Bronchial epithelial cell (primary cell): ENCODE results near the gene DCUN1D1. TPM values are rescaled to one million over a fixed set of nuclear protein-coding genes. Genes with fewer than 3 reads are reported as not detected.

ENCODE experiments used
- DNase-seq: peaks from one replicate; pipeline ENCODE4 v3.0.0-alpha.2; 2010; ENCODE audit warnings: low read depth
- FAIRE-seq: peaks from 2 replicates; lab custom pipeline; 2011; peaks lifted over from hg19 to GRCh38; lab: Jason Lieb, UNC
- H3K27me3 ChIP-seq: 2 replicates; pipeline ENCODE4 v1.5.1; 2011; ENCODE audit warnings: low read length; ENCODE audit not compliant: control insufficient read depth, insufficient read depth
- H3K36me3 ChIP-seq: 2 replicates; pipeline ENCODE4 v1.5.1; 2011; ENCODE audit warnings: low read length; ENCODE audit not compliant: control insufficient read depth, insufficient read depth
- H3K4me3 ChIP-seq: 2 replicates; pipeline ENCODE4 v1.5.1; 2011; ENCODE audit warnings: mild to moderate bottlenecking, low read depth, low read length, control low read depth
- CTCF ChIP-seq: IDR thresholded peaks from 2 replicates; pipeline ENCODE4 v1.5.1; 2011; ENCODE audit warnings: mild to moderate bottlenecking, moderate library complexity, low read length, control low read depth, inconsistent platforms; ENCODE audit not compliant: insufficient read depth, severe bottlenecking
- total RNA-seq: library from RNA; depleted of rRNA; stranded (reverse); fragments of >200 nt; gene quantifications from 2 replicates; pipeline ENCODE4 v1.2.1, GENCODE V29; 2014

DCUN1D1 gene
- total RNA-seq, 1 donor from 2014 or later: 26.1 TPM

GRCh38 chr3:182925944-182926337 is 54.4 kb downstream of the DCUN1D1 start:
- Histone ChIP-seq H3K27me3 (no peaks in the 10 kb centered on the region), H3K36me3 (no peaks in the 10 kb centered on the region), H3K4me3 (no peak overlapping the region)
- no peak for FAIRE-seq
- no peak for TF ChIP-seq CTCF
- no peak for DNase-seq

- DNase-seq (peak; percentile 95), FAIRE-seq (peak; percentile 13)
- Histone ChIP-seq H3K27me3 (no peaks in the 10 kb centered on the region), H3K36me3 (no peaks in the 10 kb centered on the region), H3K4me3 (no peak overlapping the region)
- no peak for TF ChIP-seq CTCF
Measured at GRCh38 chr3:182925330-182925943, 54.9 kb downstream of the DCUN1D1 start.

- Histone ChIP-seq H3K4me3 (no peak overlapping the region), H3K36me3 (no peaks in the 10 kb centered on the region), H3K27me3 (no peaks in the 10 kb centered on the region)
- FAIRE-seq (no peak), DNase-seq (no peak)
- no peak for TF ChIP-seq CTCF
Measured at GRCh38 chr3:182921665-182922355, 58.5 kb downstream of the DCUN1D1 start.

- no peak for FAIRE-seq
- Histone ChIP-seq H3K4me3 (no peak overlapping the region), H3K36me3 (no peaks in the 10 kb centered on the region), H3K27me3 (no peaks in the 10 kb centered on the region)
- peak; percentile 10 for DNase-seq
- TF ChIP-seq CTCF: no peak
Measured at GRCh38 chr3:182920515-182921084, 59.7 kb downstream of the DCUN1D1 start.

- TF ChIP-seq CTCF: no peak
- no peaks in the 10 kb centered on the region for H3K27me3 ChIP-seq
- DNase-seq (no peak), FAIRE-seq (no peak)
- no peak overlapping the region for H3K4me3 ChIP-seq
- H3K36me3 ChIP-seq: no peaks in the 10 kb centered on the region
Measured at GRCh38 chr3:182919866-182920357, 60.4 kb downstream of the DCUN1D1 start.
